Testis (tissue), 2 donors: ENCODE measurements around the gene MRGPRX1.

Experiments used
- POLR2A ChIP-seq: fragments of 450-650 bp; IDR thresholded peaks from one replicate; pipeline ENCODE4 v1.6.1; 2017; ENCODE audit warnings: antibody characterized with exemption, mild to moderate bottlenecking, moderate library complexity
- TF ChIP-seq, protein P1 (sequence below), 3 experiments: fragments of 450-650 bp in 2 of 3; fragments of 200-600 bp in 1 of 3; sonication (generic) in 1 of 3; IDR thresholded peaks; one replicate each; pipeline ENCODE4 v1.5.1; 2016 to 2019; ENCODE audit warnings: antibody characterized with exemption in 3 of 3, mild to moderate bottlenecking in 2 of 3, moderate library complexity in 1 of 3

DNA sequence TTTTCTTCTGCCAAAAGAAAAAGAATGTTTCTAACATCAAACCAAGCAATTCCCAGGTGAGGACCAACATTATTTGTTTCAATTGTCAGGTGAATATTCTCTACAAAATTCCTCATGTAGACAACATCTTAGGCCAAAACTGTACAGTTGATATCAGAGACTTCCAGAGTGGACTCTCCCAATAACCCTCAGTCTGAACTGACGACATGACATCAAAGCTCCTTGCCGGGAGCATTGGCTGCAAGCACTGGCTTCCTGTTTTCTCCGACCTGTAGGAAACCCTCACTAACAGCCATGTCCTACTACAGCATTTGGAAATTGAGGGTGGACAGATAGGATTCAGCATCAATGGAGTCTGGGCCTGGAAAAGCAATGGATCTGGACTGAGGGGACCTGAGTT lies 30.5 kb upstream of the MRGPRX1 start:
- TF ChIP-seq, protein P1, sequence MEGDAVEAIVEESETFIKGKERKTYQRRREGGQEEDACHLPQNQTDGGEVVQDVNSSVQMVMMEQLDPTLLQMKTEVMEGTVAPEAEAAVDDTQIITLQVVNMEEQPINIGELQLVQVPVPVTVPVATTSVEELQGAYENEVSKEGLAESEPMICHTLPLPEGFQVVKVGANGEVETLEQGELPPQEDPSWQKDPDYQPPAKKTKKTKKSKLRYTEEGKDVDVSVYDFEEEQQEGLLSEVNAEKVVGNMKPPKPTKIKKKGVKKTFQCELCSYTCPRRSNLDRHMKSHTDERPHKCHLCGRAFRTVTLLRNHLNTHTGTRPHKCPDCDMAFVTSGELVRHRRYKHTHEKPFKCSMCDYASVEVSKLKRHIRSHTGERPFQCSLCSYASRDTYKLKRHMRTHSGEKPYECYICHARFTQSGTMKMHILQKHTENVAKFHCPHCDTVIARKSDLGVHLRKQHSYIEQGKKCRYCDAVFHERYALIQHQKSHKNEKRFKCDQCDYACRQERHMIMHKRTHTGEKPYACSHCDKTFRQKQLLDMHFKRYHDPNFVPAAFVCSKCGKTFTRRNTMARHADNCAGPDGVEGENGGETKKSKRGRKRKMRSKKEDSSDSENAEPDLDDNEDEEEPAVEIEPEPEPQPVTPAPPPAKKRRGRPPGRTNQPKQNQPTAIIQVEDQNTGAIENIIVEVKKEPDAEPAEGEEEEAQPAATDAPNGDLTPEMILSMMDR (IDR thresholded peaks at IDR 0.05) = no peak
- TF ChIP-seq POLR2A = no peak
